Mesenchymal stem cell (in vitro differentiated cells and primary cell): ENCODE results near the gene DHRSX.
"Not testable (repeated sequence)": the region's sequence is repeated elsewhere in the genome, so short reads cannot be mapped to it uniquely, and the experiment has no call there.

Experiments used
- DNase-seq: peaks from one replicate; pipeline ENCODE4 v3.0.0-alpha.2; 2013
- H2AFZ ChIP-seq: one replicate; pipeline ENCODE4 v1.6.1; 2013; ENCODE audit warnings: low read depth, mild to moderate bottlenecking, control low read depth, inconsistent platforms, low read length, moderate library complexity
- H2AK5ac ChIP-seq: 2 replicates; pipeline ENCODE4 v1.6.1; 2013; ENCODE audit warnings: low read length, moderate library complexity, mild to moderate bottlenecking, inconsistent platforms; ENCODE audit not compliant: severe bottlenecking
- H2BK120ac ChIP-seq: one replicate; pipeline ENCODE4 v1.6.1; 2013; ENCODE audit warnings: low read depth, mild to moderate bottlenecking, inconsistent platforms, low read length, moderate library complexity
- H2BK12ac ChIP-seq, 2 experiments: one replicate each; pipeline ENCODE4 v1.6.1; 2013; ENCODE audit warnings: inconsistent platforms in 2 of 2, low read length in 2 of 2, mild to moderate bottlenecking in 2 of 2, moderate library complexity in 2 of 2, control low read depth in 1 of 2
- H2BK15ac ChIP-seq: one replicate; pipeline ENCODE4 v1.6.1; 2013; ENCODE audit warnings: mild to moderate bottlenecking, low read depth, inconsistent platforms; ENCODE audit not compliant: poor library complexity, severe bottlenecking
- H2BK5ac ChIP-seq: 2 replicates; pipeline ENCODE4 v1.6.1; 2013; ENCODE audit warnings: low read depth, mild to moderate bottlenecking, low read length, control low read depth, inconsistent platforms; ENCODE audit not compliant: poor library complexity, severe bottlenecking
- H3K14ac ChIP-seq, 2 experiments: one replicate each; pipeline ENCODE4 v1.6.1; 2013; ENCODE audit warnings: inconsistent platforms in 2 of 2, low read length in 2 of 2, control low read depth in 1 of 2, mild to moderate bottlenecking in 1 of 2, moderate library complexity in 1 of 2
- H3K18ac ChIP-seq, 2 experiments: one replicate each; pipeline ENCODE4 v1.6.1; 2013; ENCODE audit warnings: inconsistent platforms in 2 of 2, low read length in 2 of 2, control low read depth in 1 of 2, low read depth in 1 of 2, mild to moderate bottlenecking in 1 of 2
- H3K23ac ChIP-seq, 2 experiments: one replicate each; pipeline ENCODE4 v1.6.1; 2013; ENCODE audit warnings: inconsistent platforms in 2 of 2, low read length in 2 of 2, mild to moderate bottlenecking in 2 of 2, moderate library complexity in 2 of 2, control low read depth in 1 of 2
- H3K27ac ChIP-seq: 2 replicates; pipeline ENCODE4 v1.5.1; 2013; ENCODE audit warnings: mild to moderate bottlenecking, moderate library complexity, low read length, control low read depth, inconsistent platforms; ENCODE audit not compliant: poor library complexity, severe bottlenecking
- H3K27me3 ChIP-seq, 2 experiments: 2 replicates each; pipeline versions ENCODE4 v1.6.1 to v1.7.0; 2013; ENCODE audit warnings: low read length in 2 of 2, mild to moderate bottlenecking in 2 of 2, moderate library complexity in 2 of 2, control low read depth in 1 of 2, inconsistent platforms in 1 of 2; ENCODE audit not compliant: control insufficient read depth in 1 of 2, insufficient read depth in 1 of 2
- H3K36me3 ChIP-seq, 2 experiments: 2 replicates each; pipeline versions ENCODE4 v1.6.1 to v1.7.0; 2013; ENCODE audit warnings: low read length in 2 of 2, control low read depth in 1 of 2, inconsistent platforms in 1 of 2, low read depth in 1 of 2, mild to moderate bottlenecking in 1 of 2; ENCODE audit not compliant: insufficient read depth in 2 of 2, control insufficient read depth in 1 of 2
- H3K4ac ChIP-seq, 2 experiments: one replicate each; pipeline ENCODE4 v1.6.1; 2013; ENCODE audit warnings: inconsistent platforms in 2 of 2, low read length in 2 of 2, mild to moderate bottlenecking in 2 of 2, moderate library complexity in 2 of 2, control low read depth in 1 of 2, low read depth in 1 of 2
- H3K4me1 ChIP-seq: 2 replicates; pipeline ENCODE4 v1.6.1; 2013; ENCODE audit warnings: low read depth, low read length, control low read depth; ENCODE audit not compliant: control insufficient read depth, insufficient read depth
- H3K4me2 ChIP-seq: 2 replicates; pipeline ENCODE4 v1.6.1; 2013; ENCODE audit warnings: low read length, mild to moderate bottlenecking, inconsistent platforms; ENCODE audit not compliant: poor library complexity, severe bottlenecking
- H3K4me3 ChIP-seq, 2 experiments: 2 replicates each; pipeline versions ENCODE4 v1.5.1 to v1.7.0; 2013; ENCODE audit warnings: low read length in 2 of 2, mild to moderate bottlenecking in 2 of 2, control low read depth in 1 of 2, low read depth in 1 of 2; ENCODE audit not compliant: insufficient read depth in 1 of 2
- H3K79me1 ChIP-seq: replicated peaks from 2 replicates; pipeline ENCODE4 v1.6.1; 2013; ENCODE audit warnings: mild to moderate bottlenecking, control low read depth, low read length, inconsistent platforms; ENCODE audit not compliant: poor library complexity, severe bottlenecking
- H3K9ac ChIP-seq: 2 replicates; pipeline ENCODE4 v1.7.0; 2013; ENCODE audit warnings: mild to moderate bottlenecking, low read length, moderate library complexity
- H3K9me3 ChIP-seq: 2 replicates; pipeline ENCODE4 v1.7.0; 2013; ENCODE audit warnings: mild to moderate bottlenecking, low read length; ENCODE audit not compliant: control insufficient read depth
- H4K8ac ChIP-seq: one replicate; pipeline ENCODE4 v1.6.1; 2013; ENCODE audit warnings: inconsistent platforms, mild to moderate bottlenecking, low read length, moderate library complexity
- H4K91ac ChIP-seq: one replicate; pipeline ENCODE4 v1.6.1; 2013; ENCODE audit warnings: mild to moderate bottlenecking, low read length, inconsistent platforms
- WGBS: methylation state at CpG from one replicate; pipeline ENCODE4 v1.1.7; 2013; ENCODE audit warnings: mixed read lengths; 5-methylcytosine and 5-hydroxymethylcytosine counted together

DHRSX gene

DNA sequence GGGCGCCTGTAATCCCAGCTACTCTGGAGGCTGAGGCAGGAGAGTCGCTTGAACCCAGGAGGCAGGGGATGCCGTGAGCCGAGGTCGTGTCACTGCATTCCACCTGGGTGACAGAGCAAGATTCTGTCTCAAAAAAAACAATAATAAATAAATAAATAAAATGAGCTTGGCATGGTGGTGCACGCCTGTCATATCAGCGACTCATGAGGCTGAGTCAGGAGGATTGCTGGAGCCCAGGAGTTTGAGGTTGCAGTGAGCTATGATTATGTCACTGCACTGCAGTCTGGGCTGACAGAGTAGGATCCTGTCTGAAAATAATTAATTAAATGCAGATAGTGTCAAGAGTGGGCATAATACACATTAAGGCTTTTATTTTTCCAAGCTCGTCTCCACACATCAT, 77.5 kb downstream of the DHRSX start:
- H3K4me1 ChIP-seq: no peaks in the 10 kb centered on the region
- 64% methylated on average over 4 of the region's 8 CpGs for WGBS

DNA sequence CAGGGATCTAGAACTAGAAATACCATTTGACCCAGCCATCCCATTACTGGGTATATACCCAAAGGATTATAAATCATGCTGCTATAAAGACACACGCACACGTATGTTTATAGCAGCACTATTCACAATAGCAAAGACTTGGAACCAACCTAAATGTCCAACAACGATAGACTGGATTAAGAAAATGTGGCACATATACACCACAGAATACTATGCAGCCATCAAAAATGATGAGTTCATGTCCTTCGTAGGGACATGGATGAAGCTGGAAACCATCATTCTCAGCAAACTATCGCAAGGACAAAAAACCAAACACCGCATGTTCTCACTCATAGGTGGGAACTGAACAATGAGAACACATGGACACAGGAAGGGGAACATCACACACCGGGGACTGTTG, 81.4 kb downstream of the DHRSX start:
- not testable (repeated sequence) for H4K91ac ChIP-seq, H2BK120ac ChIP-seq, H2AK5ac ChIP-seq, H3K9ac ChIP-seq, H3K4me2 ChIP-seq, H2AFZ ChIP-seq, H2BK15ac ChIP-seq, H4K8ac ChIP-seq, H3K9me3 ChIP-seq, H3K18ac ChIP-seq, H2BK12ac ChIP-seq, H3K4me3 ChIP-seq, H3K27ac ChIP-seq, H3K14ac ChIP-seq, H3K27me3 ChIP-seq, DNase-seq, H2BK5ac ChIP-seq, H3K4ac ChIP-seq, H3K4me1 ChIP-seq, H3K23ac ChIP-seq
- Histone ChIP-seq H3K36me3 (peaks cover 9 to 18% of the 10 kb centered on the region in 2 experiments), H3K79me1 (peaks cover 17% of the 10 kb centered on the region)
- WGBS: 100% methylated on average over 3 of the region's 7 CpGs

More for the DNA sequence above, 77.5 kb downstream of the DHRSX start:
- H3K9ac ChIP-seq: no peak overlapping the region
- no peak overlapping the region for H2AK5ac ChIP-seq
- H3K27ac ChIP-seq: no peak overlapping the region
- H3K79me1 ChIP-seq: peaks cover 17% of the 10 kb centered on the region
- peaks cover 17 to 22% of the 10 kb centered on the region in 2 experiments for H3K36me3 ChIP-seq
- H2BK12ac ChIP-seq: no peak overlapping the region
- no peak overlapping the region for H2BK5ac ChIP-seq
- no peak overlapping the region for H3K4me2 ChIP-seq
- H3K9me3 ChIP-seq: peaks cover 5% of the 10 kb centered on the region
- H3K14ac ChIP-seq: no peak overlapping the region
- no peak overlapping the region for H3K18ac ChIP-seq
- peak; percentile 36 for DNase-seq
- no peak overlapping the region for H3K4ac ChIP-seq
- no peak overlapping the region for H3K4me3 ChIP-seq
- no peaks in the 10 kb centered on the region for H3K27me3 ChIP-seq
- no peak overlapping the region for H4K8ac ChIP-seq
- H2BK120ac ChIP-seq: no peak overlapping the region
- H3K23ac ChIP-seq: no peak overlapping the region
- no peak overlapping the region for H2AFZ ChIP-seq
- no peak overlapping the region for H4K91ac ChIP-seq
- H2BK15ac ChIP-seq: no peak overlapping the region

DNA sequence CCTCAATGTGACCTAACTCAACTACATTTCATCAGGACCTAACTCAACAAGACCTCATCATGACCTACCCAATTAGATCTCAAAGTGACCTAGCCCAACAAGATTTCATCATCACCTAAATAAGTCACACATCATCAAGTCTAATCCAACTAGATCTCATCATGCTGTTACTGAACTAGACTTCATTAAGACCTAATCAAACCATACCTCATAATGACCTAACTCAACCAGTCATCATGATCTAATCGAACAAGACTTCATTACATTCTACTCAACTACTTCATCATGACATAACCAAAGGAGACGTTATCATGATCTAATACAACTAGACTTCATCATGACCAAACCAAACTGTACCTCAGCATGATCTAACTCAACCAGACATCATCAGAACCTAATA, 82.8 kb downstream of the DHRSX start:
- Histone ChIP-seq H3K4me1 (no peaks in the 10 kb centered on the region), H3K4me3 (no peak overlapping the region)

DNA sequence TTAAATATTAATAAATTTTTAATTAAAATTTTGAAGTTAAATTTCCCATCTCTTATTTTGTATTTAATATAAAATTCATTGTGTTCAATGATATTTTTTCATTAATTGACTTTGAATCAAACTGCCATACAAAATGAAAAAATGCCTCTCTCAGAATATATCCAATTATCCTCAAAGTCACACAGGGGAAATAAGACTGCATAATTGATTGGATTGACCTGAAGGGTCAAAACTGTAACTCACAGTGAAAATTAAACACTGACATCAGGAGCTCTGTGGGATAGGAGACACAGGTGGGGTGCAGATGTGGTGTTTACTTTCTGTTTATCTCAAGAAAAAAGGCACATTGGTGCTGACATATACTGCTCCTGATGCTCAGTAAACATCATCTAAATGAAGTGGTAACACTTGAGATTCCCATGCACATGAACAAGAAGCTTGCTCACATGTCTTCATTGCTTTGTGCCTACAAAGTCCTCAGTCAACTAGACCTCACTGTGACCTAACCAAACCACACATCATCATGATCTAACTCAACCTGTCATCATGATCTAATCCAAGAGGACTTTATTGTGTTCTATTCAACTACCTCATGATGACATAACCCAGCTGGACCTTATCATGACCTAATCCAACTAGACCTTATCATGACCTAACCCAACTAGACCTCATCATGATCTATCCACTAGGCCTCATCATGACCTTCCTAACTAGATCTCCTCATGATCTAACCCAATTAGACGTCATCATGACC, 83.7 kb downstream of the DHRSX start:
- Histone ChIP-seq H2BK12ac (no peak overlapping the region), H2AK5ac (no peak overlapping the region), H3K36me3 (peaks cover 7 to 8% of the 10 kb centered on the region in 2 experiments), H4K8ac (no peak overlapping the region), H3K14ac (no peak overlapping the region), H3K4me3 (no peak overlapping the region), H2BK5ac (no peak overlapping the region), H2AFZ (no peak overlapping the region), H3K23ac (no peak overlapping the region), H3K27me3 (no peaks in the 10 kb centered on the region), H4K91ac (no peak overlapping the region), H3K4me2 (no peak overlapping the region), H3K9ac (no peak overlapping the region), H2BK120ac (no peak overlapping the region), H3K4ac (no peak overlapping the region), H3K27ac (no peak overlapping the region), H3K9me3 (no peaks in the 10 kb centered on the region), H3K4me1 (no peaks in the 10 kb centered on the region), H2BK15ac (no peak overlapping the region), H3K79me1 (peaks cover 19% of the 10 kb centered on the region), H3K18ac (no peak overlapping the region)
- 93% methylated on average over 1 of the region's 1 CpG for WGBS
- no peak for DNase-seq

More for the DNA sequence above, 82.8 kb downstream of the DHRSX start:
- H3K4ac ChIP-seq: no peak overlapping the region
- no peaks in the 10 kb centered on the region for H3K27me3 ChIP-seq
- no peaks in the 10 kb centered on the region for H3K9me3 ChIP-seq
- no peak overlapping the region for H2AFZ ChIP-seq
- H2BK120ac ChIP-seq: no peak overlapping the region
- H4K91ac ChIP-seq: no peak overlapping the region
- no peak overlapping the region for H4K8ac ChIP-seq
- no peak overlapping the region for H3K9ac ChIP-seq
- DNase-seq: no peak
- peaks cover 17% of the 10 kb centered on the region for H3K79me1 ChIP-seq
- no peak overlapping the region for H2BK12ac ChIP-seq
- H3K14ac ChIP-seq: no peak overlapping the region
- H3K27ac ChIP-seq: no peak overlapping the region
- 96% methylated on average over 2 of the region's 2 CpGs for WGBS
- H2BK5ac ChIP-seq: no peak overlapping the region
- peaks cover 9 to 10% of the 10 kb centered on the region in 2 experiments for H3K36me3 ChIP-seq
- H3K4me2 ChIP-seq: no peak overlapping the region
- no peak overlapping the region for H2BK15ac ChIP-seq
- H3K18ac ChIP-seq: no peak overlapping the region
- no peak overlapping the region for H2AK5ac ChIP-seq
- H3K23ac ChIP-seq: no peak overlapping the region
